GM21737 (cell line): ENCODE results near the gene F2RL3.

Experiments used
- ATAC-seq: cut with Tn5 transposase; IDR thresholded peaks from one replicate; pipeline ENCODE4 v1.9.1; 2021; ENCODE audit warnings: mild to moderate bottlenecking, moderate library complexity; ENCODE audit not compliant: unreplicated experiment

F2RL3 gene

GRCh38 chr19:16892868-16893685, 4.3 kb downstream of the F2RL3 start:
- no peak for ATAC-seq

DNA sequence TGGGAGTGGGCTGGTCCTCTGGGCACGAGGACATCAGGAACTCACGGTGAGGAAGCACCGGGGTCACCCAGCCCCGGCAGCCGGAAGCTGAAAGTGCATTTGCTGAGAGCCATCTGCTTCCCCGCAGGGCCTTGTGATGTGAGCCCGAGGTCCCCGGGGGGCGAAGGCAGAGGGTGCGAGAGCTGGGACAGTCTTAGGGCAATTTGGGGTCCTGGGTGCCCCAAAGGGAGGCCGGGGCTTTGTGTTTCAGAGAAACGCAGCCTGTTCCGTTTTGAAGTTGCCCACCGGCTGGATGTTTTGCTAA, 4.8 kb downstream of the F2RL3 start:
- no peak for ATAC-seq

DNA sequence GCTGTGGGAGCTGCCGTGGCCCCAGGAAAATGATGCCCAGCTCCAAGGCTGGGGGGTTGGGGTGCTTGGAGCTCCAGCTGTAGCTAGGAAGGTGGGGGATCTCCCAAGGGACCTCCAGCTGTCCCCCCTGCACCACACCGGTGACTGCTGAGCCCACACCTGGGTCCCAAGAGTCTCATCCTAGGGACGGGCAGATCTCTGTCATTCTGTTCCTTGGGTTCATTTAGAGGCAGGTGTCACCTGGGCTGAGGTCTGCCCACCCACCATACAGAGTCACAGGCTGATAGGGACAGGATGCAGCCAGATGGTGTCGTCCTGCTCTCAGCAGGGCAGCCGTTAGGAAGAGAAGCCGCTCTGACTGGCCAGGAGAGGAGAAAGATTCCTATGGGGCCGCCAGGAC, 5.3 kb downstream of the F2RL3 start:
- ATAC-seq: no peak

GRCh38 chr19:16895467-16896145, 6.8 kb downstream of the F2RL3 start:
- ATAC-seq: no peak

GRCh38 chr19:16896146-16897028, 7.6 kb downstream of the F2RL3 start:
- ATAC-seq: peak; percentile 25

GRCh38 chr19:16897029-16897855, 8.4 kb downstream of the F2RL3 start:
- peak; percentile 38 for ATAC-seq

DNA sequence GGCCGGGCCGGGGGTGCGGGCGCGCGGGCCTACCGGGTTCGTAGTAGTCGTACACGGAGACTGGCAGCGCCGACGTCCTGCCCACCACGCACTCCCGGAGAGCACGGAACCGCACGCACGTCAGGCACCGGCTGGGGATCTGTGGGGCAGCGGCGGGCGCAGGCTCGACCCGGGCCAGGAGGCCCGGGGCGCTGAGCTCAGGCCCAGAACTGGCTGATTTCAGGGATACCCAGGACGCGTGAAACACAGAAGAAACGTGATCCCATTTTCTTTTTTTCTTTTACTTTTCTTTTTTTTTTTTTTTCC, 9.0 kb downstream of the F2RL3 start:
- ATAC-seq: peak; percentile 0

DNA sequence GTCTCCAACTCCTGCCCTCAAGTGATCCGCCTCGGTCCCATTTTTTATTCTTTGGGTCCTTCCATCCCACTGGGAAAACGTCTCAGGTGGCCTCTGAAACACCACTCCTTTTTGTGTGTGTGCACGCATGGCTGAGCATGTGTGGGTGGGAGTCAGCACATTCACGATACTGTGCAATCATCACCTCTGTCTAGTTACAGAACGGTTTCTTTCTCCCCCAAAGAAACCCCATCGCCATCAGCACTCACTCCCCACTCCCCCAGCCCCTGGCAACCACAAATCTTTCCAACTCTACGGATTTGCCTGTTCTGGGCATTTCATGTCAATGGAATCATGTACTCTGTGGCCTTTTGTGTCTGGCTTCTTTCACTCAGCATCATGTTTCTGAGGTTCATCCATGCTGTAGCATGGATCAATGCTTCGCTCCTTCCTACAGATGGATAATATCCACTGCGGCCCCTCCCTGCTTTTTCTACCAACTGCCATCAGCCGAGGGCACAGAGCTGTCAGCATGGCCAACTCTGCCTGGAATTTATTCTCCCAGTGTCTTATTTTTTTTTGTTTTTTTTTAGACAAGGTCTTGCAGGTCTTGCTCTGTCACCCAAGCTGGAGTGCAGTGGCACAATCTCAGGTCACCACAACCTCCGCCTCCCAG, 9.7 kb downstream of the F2RL3 start:
- no peak for ATAC-seq

- no peak for ATAC-seq
Observed at GRCh38 chr19:16899566-16900075, 10.8 kb downstream of the F2RL3 start.

GRCh38 chr19:16901491-16902175, 12.8 kb downstream of the F2RL3 start:
- no peak for ATAC-seq

- no peak for ATAC-seq
Observed at GRCh38 chr19:16902545-16902944, 13.7 kb downstream of the F2RL3 start.

- ATAC-seq: no peak
Observed at GRCh38 chr19:16903347-16903746, 14.5 kb downstream of the F2RL3 start.

DNA sequence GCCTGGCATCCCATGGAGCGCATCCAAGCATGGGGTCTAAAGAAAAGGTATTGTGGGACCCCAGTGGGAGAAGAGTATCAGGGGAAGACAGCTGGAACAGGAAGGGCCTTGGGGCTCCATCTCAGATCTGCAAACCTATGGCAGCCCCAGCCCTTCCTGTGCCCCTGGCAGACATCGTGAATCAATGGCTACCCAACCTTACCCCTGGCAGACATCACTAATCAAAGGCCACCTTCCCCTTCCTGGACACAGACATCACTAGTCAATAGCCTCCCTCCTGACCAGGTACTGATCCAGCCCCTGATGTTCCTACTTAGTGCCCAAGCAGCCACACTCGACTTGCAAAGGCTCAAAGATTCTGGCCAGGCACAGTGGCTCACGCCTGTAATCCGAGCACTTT, 15.8 kb downstream of the F2RL3 start:
- no peak for ATAC-seq

GRCh38 chr19:16908759-16909158, 20.0 kb downstream of the F2RL3 start:
- ATAC-seq: no peak

- no peak for ATAC-seq
Observed at GRCh38 chr19:16911046-16911445, 22.2 kb downstream of the F2RL3 start.

DNA sequence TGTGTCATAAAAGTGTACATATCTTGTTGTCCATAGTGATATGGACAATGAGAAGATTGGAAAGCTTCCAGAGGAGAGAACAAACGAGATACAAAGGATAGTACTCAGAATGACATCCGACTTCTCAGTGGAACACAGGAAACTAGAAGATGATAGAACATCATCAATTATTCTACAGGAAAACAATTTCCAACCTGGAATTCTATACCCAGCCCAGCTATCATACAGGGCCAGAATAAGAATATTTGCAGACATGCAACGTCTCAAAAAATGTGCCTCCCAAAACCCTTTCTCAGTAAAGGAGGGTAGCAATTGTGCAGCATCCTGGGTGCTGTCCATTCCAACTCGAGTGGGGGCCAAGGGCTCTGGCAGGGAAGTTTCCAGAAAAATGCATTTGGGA, 24.0 kb downstream of the F2RL3 start:
- no peak for ATAC-seq

GRCh38 chr19:16914421-16914820, 25.6 kb downstream of the F2RL3 start:
- no peak for ATAC-seq

GRCh38 chr19:16915135-16915534, 26.3 kb downstream of the F2RL3 start:
- ATAC-seq: no peak

DNA sequence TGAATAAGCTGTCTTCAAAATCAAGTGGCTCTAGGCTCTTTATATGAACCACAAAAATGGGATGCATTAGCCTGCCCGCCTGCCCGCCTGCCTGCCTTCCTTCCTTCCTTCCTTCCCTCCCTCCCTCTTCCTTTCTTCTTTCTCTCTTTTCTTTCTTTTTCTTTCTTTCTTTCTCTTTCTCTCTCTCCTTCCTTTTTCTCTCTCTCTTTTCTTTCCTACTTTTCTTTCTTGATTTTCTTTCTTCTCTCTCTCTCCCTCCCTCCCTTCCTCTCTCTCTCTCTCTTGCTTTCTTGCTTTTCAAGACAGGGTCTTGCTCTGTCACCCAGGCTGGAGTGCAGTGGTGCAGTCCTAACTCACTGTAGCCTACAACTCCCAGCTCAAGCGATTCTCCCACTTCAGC, 26.9 kb downstream of the F2RL3 start:
- ATAC-seq: no peak

- no peak for ATAC-seq
Observed at GRCh38 chr19:16917401-16917800, 28.6 kb downstream of the F2RL3 start.
